Measurements from ENCODE around the gene BCL11A.

BCL11A gene

DNA sequence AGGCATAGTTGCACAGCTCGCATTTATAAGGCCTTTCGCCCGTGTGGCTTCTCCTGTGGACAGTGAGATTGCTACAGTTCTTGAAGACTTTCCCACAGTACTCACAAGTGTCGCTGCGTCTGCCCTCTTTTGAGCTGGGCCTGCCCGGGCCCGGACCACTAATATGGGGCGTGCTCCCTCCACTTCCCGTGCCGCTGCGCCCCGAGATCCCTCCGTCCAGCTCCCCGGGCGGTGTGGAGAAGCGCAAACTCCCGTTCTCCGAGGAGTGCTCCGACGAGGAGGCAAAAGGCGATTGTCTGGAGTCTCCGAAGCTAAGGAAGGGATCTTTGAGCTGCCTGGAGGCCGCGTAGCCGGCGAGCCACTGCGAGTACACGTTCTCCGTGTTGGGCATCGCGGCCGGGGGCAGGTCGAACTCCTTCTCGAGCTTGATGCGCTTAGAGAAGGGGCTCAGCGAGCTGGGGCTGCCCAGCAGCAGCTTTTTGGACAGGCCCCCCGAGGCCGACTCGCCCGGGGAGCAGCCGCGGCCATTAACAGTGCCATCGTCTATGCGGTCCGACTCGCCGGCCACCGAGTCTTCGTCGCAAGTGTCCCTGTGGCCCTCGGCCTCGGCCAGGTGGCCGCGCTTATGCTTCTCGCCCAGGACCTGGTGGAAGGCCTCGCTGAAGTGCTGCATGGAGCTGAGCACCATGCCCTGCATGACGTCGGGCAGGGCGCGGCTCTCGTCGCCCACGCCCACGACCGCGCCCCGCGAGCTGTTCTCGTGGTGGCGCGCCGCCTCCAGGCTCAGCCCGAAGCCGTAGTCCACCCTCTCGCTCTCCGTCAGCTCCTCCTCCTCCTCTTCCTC is 92.7 kb downstream of the BCL11A start:
- TF ChIP-seq, protein P1, sequence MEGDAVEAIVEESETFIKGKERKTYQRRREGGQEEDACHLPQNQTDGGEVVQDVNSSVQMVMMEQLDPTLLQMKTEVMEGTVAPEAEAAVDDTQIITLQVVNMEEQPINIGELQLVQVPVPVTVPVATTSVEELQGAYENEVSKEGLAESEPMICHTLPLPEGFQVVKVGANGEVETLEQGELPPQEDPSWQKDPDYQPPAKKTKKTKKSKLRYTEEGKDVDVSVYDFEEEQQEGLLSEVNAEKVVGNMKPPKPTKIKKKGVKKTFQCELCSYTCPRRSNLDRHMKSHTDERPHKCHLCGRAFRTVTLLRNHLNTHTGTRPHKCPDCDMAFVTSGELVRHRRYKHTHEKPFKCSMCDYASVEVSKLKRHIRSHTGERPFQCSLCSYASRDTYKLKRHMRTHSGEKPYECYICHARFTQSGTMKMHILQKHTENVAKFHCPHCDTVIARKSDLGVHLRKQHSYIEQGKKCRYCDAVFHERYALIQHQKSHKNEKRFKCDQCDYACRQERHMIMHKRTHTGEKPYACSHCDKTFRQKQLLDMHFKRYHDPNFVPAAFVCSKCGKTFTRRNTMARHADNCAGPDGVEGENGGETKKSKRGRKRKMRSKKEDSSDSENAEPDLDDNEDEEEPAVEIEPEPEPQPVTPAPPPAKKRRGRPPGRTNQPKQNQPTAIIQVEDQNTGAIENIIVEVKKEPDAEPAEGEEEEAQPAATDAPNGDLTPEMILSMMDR (IDR thresholded peaks at IDR 0.05; ENCODE audit: borderline replicate concordance, insufficient read depth, low read depth, low read length): no peak
- no peak overlapping the region for H3K4me3 ChIP-seq (ENCODE audit: low read depth, low read length)

DNA sequence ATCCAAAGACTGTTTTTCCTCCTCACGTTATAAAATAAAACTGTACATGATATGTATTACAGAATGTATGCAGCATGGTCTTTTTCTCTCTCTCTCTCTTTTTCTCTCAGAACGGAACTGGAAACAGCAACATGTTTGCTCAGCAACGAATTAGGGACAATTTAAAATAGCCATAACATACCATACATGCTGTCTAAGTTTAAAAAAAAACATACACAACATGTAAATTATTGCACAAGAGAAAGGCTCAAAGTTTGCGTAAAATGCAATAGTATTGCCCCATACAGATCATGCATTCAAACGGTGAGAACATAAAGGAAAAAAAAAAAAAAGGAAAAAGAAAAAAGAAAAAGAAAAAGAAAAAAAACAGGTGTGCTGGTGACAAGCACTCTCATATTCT is 93.6 kb downstream of the BCL11A start:
- TF ChIP-seq, protein P1 (IDR thresholded peaks at IDR 0.05; ENCODE audit: borderline replicate concordance, insufficient read depth, low read depth, low read length): no peak
- H3K4me3 ChIP-seq (ENCODE audit: low read depth, low read length): no peak overlapping the region

DNA sequence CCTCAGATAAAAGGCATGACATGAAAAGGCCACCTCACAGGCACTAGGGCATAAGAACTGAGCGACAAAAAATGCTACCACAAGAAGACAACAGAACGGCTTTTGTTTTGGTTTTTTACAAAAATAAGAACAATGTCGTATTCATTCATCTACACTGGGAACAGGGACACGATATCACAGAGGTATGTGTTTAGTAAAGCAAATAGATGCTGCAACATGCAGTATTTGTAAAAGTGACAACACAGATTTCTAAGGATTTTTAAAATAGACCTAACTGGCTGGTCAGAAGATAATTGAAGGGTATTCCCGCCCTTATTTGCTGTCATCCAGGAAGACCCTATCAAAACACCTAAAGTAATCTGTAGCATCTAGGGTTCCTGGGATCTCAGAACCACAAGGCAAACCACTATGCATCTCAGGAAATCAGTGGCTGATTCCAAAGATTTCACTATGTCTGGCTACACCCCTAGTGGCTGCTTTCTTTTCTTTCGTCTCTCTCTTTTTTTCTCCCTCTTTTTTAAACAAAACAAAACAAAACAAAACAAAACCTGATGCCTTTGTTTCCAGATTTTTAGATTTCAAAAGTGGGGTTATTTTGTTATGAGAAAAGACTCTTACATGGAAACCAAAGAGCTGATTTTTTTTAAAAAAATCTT is 97.2 kb downstream of the BCL11A start:
- no peak overlapping the region for H3K4me3 ChIP-seq (ENCODE audit: low read depth, low read length)
- TF ChIP-seq, protein P1 (IDR thresholded peaks at IDR 0.05; ENCODE audit: borderline replicate concordance, insufficient read depth, low read depth, low read length): no peak

DNA sequence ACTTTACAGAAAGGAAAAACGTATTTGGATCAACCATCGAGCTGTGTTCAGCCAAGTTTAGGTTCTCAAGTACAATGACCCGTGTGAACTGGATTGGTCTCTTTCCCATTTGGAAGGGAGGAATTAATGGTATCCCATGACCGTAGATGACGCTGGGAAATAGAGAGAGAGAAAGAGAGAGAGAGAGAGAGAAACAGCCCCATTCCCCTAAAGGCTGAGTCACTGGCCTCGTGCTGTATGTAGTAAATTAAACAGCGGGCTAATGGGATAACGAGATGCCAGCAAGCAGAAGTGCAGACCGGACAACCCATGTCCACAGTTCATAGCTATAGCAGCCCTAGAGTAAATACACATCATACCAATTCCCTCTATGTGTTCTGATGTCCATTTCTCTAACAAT is 99.6 kb downstream of the BCL11A start:
- no peak overlapping the region for H3K4me3 ChIP-seq (ENCODE audit: low read depth, low read length)
- TF ChIP-seq, protein P1 (IDR thresholded peaks at IDR 0.05; ENCODE audit: borderline replicate concordance, insufficient read depth, low read depth, low read length): no peak

DNA sequence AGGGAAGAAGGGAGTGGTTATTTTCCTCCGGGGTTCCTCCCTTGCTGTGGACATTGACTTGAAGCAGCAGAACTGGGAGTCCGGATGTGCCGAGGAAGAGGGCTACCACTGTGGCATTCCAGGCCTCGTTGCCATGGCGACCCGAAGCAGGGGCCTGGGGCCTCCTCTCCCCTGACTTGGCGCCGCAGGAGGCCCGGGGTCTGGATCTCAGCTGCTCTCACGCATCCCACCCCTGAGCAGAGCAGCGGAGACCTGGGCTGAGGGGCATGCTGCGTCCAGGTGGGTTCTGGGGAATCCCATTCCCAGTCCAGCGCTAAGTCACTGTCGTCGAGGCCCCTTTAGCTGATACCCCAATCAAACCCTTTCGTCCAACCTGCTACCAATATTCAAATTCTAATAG is 100.2 kb downstream of the BCL11A start:
- no peak overlapping the region for H3K4me3 ChIP-seq (ENCODE audit: low read depth, low read length)
- TF ChIP-seq, protein P1 (IDR thresholded peaks at IDR 0.05; ENCODE audit: borderline replicate concordance, insufficient read depth, low read depth, low read length): no peak

DNA sequence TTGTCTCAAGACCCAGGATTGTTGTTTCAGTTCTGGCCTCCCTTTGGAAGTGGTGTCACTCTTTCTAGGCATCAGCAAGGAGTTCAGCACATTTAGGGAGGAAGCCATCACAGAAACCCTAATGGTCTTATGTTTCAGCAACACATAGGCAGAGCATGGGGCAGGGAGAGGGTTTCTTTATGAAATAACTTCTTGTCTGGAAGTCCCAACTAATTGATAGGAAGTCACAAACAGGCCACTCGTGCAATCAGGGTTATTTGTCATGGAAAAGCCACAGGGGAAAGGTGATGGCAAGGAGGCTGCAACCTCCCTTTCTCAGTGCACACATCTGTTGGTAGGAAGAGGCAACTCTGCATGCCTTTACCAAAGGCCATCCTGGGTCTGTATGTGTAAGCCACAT is 103.0 kb downstream of the BCL11A start:
- no peak overlapping the region for H3K4me3 ChIP-seq (ENCODE audit: low read depth, low read length)
- TF ChIP-seq, protein P1 (IDR thresholded peaks at IDR 0.05; ENCODE audit: borderline replicate concordance, insufficient read depth, low read depth, low read length): no peak

DNA sequence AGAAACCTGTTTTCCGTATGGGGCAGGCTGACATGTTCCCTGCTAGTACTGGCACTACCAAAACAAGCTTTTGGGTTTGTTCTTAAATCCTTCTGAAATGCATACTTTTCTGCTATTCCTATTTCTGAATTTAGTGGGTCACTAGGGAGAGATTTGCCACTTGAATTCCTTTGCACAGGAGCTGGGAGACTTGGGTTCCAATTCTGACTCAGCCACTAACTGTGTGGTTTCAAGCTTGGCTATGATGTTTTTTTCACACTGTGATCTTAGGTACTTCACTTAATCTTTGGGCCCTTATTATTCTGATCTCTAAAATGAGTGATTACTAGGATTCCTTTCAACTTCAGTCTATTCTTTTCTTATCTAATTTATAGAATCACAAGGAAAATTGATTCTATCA is 105.5 kb downstream of the BCL11A start:
- TF ChIP-seq, protein P1 (IDR thresholded peaks at IDR 0.05; ENCODE audit: borderline replicate concordance, insufficient read depth, low read depth, low read length): no peak
- no peak overlapping the region for H3K4me3 ChIP-seq (ENCODE audit: low read depth, low read length)

Data from GM12875 (cell line).